Dermis blood vessel endothelial cell (primary cell): ENCODE results near the gene CTIF. TPM values are rescaled to one million over a fixed set of nuclear protein-coding genes. Genes with fewer than 3 reads are reported as not detected.

Experiments
- DNase-seq: peaks from one replicate; pipeline ENCODE4 v3.0.0; 2010
- total RNA-seq: library from RNA; depleted of rRNA; stranded (reverse); fragments of >200 nt; gene quantifications from 2 replicates; pipeline ENCODE4 v1.2.3, GENCODE V29; 2014

Gene CTIF
- total RNA-seq, 1 donor from 2014 or later, result 18.0 TPM

GRCh38 chr18:48687346-48688042, 148.7 kb downstream of the CTIF start:
- DNase-seq, result no peak

- no peak for DNase-seq
Measured at GRCh38 chr18:48688961-48689360, 150.1 kb downstream of the CTIF start.

DNA sequence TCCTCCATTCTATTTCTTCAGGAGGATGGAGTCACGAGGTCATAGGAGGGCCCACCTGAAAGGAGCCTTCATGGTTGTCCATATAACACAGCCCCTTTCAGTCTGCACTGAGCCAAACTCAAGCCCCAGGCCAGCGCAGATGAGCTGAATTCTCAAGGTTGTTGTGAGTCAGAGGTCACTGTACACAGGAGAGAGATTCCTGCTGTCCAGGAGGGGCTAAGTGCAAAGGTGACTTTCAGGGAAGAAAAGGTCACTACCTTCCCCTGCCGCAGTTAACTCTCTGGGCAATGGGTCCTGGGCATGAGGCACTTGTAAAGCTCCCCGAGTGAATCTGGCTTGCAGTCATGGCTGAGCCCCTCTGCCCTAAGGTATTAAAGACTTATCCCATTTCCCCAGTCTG, 150.7 kb downstream of the CTIF start:
- no peak for DNase-seq

DNA sequence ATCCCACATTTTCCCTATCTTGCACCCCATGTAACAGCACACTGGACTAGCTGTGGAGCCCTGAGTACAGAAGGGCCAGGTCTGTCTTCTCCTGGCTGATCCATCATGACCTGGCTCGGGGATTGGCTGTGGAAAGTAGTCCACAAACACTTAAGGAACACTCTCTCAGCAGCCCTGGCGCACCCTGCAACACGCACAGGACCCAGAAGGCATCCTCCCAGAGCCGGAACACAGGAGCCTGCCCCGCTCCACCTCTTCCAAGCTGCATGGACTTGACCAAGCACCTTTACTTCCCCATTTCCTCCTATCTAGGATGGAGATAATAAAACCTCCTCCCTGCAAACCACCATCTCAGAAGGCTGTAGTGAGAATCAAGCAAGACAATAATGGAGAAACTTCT, 151.7 kb downstream of the CTIF start:
- no peak for DNase-seq

- no peak for DNase-seq
Measured at GRCh38 chr18:48693006-48693405, 154.2 kb downstream of the CTIF start.

GRCh38 chr18:48693625-48694262, 154.9 kb downstream of the CTIF start:
- peak; percentile 32 for DNase-seq

DNA sequence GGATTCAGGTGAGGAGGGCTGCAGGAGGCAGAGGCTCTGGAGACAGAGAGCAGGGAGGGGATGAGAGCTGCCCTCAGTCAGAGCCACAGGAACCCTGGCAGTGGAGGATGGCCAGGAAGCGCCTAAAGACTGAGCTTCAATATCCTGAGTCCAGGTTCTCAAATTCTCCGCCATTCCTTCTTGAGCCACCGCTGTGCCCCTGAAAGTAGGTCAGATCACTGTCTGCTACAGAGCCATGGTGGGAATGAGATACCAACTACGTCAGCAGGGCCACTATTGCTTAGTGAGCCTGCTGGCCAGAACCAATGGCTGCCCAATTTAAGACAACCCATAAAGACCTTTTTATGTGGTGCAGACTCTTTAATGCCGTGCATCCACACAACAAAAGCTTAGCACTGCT, 155.5 kb downstream of the CTIF start:
- no peak for DNase-seq

- peak; percentile 79 for DNase-seq
Measured at GRCh38 chr18:48695671-48696070, 156.8 kb downstream of the CTIF start.

DNA sequence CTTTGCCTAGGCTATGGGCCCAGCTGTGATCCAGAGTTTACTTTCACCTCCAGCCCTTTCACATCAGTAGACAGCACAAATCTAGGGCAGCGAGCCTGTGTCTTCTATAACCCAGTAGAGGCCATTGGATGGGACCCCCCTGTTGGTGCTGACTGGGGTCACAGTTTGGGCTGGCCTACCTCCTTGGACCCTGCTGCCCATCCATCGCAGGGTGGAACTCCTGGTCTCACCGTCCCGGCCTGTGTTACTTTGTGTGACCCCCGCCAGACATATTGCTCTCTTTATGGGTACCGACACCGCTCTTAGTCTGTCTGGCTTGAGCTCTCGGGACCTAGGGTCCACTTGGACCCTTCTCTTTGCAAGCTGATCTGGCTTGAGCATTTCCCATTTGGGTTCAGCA, 157.4 kb downstream of the CTIF start:
- DNase-seq, result no peak

GRCh38 chr18:48697441-48697840, 158.6 kb downstream of the CTIF start:
- DNase-seq, result no peak

GRCh38 chr18:48698707-48699106, 159.9 kb downstream of the CTIF start:
- DNase-seq, result no peak

DNA sequence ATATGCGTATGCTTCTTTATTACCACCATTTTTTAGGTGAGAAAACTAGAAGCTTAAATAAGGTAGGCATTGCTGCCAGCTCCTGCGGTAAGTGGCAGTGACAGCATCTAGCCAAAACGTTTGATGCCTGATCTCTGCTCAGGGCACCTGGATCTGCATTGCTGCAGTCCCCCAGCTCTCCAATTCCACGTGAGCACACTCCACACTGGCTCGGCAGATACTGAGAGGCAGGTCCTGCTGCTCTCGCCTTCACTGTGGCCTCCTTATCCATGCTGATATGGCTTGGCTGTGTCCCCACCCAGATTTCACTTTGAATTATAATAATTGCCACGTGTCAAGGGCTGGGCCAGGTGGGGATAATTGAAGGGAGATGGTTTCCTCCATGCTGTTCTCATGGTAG, 160.9 kb downstream of the CTIF start:
- no peak for DNase-seq

- DNase-seq, result no peak
Measured at GRCh38 chr18:48700446-48700845, 161.6 kb downstream of the CTIF start.

- no peak for DNase-seq
Measured at GRCh38 chr18:48702346-48703027, 163.7 kb downstream of the CTIF start.

DNA sequence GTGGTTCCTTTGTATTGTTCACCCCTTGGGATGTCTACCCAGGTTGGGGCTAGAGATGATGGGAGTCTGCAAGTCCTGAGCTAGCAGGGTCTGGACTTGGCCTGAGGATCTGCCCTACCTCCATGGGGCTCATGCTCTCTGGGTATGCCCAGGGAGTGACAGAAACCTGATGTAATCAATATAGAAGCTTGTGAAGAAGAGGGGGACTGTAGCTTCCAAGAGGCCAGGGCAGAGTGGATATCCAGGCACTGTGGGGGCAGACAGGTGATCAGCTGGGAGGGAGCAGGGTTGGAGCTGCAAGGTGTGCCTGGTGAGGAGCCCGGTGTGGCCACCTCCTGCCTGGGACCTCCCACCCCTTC, 164.2 kb downstream of the CTIF start:
- DNase-seq, result no peak

DNA sequence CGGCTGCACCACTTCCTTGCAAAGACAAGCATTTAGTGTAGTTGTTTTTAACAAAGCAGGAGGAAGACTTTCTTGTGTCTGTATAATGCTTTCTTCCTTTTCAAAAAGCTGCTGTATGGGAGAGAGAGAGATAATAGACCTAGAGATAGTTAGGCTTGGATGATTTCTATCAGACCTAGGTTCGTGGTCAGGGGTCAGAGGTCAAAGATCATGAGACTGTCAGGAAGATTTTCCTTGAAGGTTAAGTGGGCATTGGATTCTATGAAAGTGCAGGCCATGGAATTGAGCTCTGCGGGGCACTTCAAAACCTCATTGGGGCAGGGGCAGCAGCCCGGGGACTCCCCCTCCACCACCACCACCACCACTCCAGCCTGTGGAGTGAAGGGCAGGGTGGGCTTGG, 164.6 kb downstream of the CTIF start:
- no peak for DNase-seq

GRCh38 chr18:48705043-48705442, 166.2 kb downstream of the CTIF start:
- no peak for DNase-seq

GRCh38 chr18:48705531-48705930, 166.7 kb downstream of the CTIF start:
- DNase-seq, result no peak

DNA sequence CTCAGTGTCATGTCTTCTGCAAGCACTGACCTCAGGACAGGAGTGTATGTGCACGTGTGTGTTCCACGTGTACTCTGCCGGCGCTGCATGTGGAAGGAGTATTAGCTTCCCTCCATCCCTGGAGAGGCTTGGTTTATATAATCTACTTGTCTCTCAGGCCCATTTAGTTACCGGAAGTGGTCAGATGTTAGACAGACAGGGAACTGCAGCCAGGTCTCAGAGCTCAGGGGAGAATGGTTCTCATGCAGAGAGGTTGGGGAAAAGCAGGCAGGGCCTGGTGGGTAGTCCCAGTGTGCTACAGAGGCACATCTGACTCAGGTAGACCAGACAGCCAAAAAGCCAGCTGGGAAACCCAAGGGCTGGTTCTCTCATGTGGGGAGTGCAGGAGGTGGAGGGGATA, 167.9 kb downstream of the CTIF start:
- no peak for DNase-seq

DNA sequence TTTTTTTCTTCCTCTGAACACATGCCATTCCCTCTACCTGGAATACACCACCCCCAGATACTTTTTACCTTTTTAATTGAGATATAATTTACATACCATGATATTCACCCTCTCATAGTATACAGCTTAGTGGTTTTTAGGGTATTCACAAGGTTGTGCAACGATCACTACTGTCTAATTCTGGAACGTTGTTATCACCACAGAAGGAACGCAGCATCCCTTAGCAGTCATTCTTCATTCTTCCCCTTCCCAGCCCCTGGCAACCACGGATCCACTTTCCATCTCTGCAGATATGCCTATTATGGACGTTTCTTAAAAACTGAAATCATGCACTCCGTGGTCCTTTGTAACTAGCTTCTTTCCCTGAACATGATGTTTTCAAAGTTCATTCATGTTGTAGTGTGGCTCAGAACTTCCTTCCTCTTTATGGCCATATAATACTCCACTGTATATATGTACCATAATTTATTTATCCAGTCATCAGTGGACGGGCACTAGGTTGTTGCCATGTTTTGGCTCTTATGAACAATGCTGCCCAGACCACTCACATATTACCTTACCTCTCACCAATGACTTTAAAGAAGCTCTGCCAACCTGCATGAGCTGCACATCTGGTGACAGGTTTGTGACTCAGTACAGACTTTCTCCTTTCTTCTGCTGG, 168.9 kb downstream of the CTIF start:
- DNase-seq, result no peak

DNA sequence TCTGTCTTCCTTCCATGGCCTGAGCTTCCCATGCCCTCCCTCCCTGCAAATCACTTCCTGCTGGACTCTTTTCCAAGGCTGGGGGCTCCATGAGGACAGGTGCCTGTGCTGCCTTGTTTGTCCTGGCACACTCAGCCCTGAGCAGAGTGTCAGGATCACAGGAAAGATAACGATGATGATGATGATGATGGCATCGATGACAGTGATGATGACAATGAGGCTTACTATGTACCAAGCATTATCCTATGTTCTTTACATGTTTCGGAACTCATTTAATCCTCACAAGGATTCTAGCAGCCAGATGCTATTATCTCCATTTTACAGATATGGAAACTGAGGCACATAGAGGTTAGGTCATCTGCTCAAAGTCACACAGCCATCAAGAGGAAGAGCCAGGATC, 170.0 kb downstream of the CTIF start:
- no peak for DNase-seq

GRCh38 chr18:48709371-48710062, 170.7 kb downstream of the CTIF start:
- DNase-seq, result peak; percentile 59
